ENCODE results near the gene CXCL12.

- TF ChIP-seq POLR2AphosphoS5 (IDR thresholded peaks at IDR 0.05; ENCODE audit: low read depth, low read length) (no peak), CTCF (IDR thresholded peaks at IDR 0.05) (no peak), REST (IDR thresholded peaks at IDR 0.05; ENCODE audit: insufficient read depth in 1 of 2, low read depth in 2 of 2, low read length in 1 of 2) (no peak), TCF7L2 (IDR thresholded peaks at IDR 0.05; ENCODE audit: low read depth, low read length) (no peak)
Measured at GRCh38 chr10:44369296-44369695, 15.6 kb downstream of the CXCL12 start.
